GM23248 (cell line): ENCODE measurements around the gene NINL.

Experiments
- EZH2 ChIP-seq: fragments of 200-600 bp; sonication (generic); IDR thresholded peaks from 2 replicates; pipeline ENCODE4 v1.6.1; 2018; ENCODE audit warnings: antibody characterized with exemption, mild to moderate bottlenecking; ENCODE audit not compliant: insufficient read depth, poor library complexity, severe bottlenecking
- EZH2phosphoT487 ChIP-seq: fragments of 200-600 bp; sonication (generic); IDR thresholded peaks from 2 replicates; pipeline ENCODE4 v1.6.1; 2018; ENCODE audit warnings: antibody characterized with exemption, moderate library complexity, mild to moderate bottlenecking, low read depth; ENCODE audit not compliant: insufficient read depth

DNA sequence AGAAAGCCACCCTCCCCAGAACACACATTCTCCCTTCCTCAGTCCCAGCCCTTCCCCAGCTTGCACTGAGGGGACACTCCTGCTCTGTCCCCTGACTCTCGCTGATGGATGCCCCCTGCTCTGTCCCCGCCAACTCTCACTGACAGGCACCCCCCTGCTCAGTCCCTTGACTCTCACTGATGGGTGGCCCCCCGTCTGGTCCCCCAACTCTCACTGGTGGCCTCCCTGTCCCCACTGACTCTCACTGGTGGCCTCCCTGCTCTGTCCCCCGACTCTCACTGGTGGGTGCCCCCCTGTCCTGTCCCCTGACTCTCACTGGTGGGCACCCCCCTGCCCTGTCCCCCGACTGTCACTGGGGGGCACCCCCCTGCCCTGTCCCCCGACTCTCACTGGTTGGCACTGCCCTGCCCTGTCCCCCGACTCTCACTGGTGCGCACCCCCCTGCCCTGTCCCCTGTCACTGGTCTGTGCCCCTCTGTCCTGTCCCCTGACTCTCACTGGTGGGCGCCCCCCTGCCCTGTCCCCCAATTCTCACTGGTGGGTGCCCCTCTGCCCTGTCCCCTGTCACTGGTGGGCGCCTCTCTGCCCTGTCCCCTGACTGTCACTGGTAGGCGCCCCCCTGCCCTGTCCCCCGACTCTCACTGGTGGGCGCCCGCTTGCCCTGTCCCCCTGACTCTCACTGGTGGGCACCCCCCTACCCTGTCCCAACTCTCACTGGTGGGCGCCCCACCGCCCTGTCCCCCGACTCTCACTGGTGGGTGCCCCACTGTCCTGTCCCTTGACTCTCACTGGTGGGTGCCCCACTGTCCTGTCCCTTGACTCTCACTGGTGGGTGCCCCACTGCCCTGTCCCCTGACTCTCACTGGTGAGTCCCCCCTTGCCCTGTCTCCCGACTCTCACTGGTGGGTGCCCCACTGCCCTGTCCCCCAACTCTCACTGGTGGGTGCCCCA, 116.9 kb downstream of the NINL start:
- TF ChIP-seq EZH2 (no peak), EZH2phosphoT487 (no peak)
